Activated naive CD4-positive, alpha-beta T cell treated with anti-CD3 and anti-CD28 coated beads, Interleukin-2, amount 50 U/mL, for 16 hours (primary cell): Measurements from ENCODE around the gene SAV1.
"Not testable (repeated sequence)": the region's sequence is repeated elsewhere in the genome, so short reads cannot be mapped to it uniquely, and the experiment has no call there.

Source experiments
- DNase-seq: peaks from one replicate; pipeline ENCODE4 v3.0.0-alpha.2; 2020

The SAV1 gene

GRCh38 chr14:50667996-50668825 is at the start of gene SAV1:
TSS of gene SAV1 (minus strand) at chr14:50668306. CDS start at chr14:50667967, 339 bp downstream.
- DNase-seq, result peak; percentile 57

- no peak for DNase-seq
These were observed 49.7 kb upstream of the SAV1 start for GRCh38 chr14:50717811-50718210.

DNA sequence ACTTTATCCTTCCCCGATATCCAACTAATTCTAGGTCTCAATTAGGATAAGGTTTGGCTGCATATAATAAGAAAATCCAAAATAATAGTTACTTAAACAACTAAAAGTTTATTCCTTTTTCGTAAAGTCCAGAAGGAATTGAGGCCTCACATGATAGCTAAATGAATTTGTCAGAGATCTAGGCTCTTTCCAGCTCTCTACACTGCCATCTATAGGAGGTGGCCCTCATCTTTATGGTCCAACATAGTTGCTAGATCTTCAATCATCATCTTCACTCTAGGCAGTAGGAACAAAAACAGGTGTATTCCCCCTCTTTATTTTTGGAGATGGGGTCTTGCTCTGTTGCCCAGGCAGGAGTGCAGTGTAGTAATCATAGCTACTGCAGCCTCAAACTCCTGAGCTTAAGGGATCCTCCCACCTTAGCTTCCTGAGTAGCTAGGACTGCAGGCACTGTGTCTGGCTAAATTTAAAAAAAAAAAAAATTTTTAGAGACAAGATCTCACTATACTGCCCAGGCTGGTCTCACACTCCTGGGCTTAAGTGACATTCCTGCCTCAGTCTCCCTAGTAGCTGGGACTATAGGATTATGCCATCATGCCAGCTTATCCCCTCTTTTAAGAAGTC is 46.5 kb upstream of the SAV1 start:
- no peak for DNase-seq

- no peak for DNase-seq
These were observed 42.9 kb upstream of the SAV1 start for GRCh38 chr14:50711043-50711442.

- no peak for DNase-seq
These were observed 37.0 kb upstream of the SAV1 start for GRCh38 chr14:50705026-50705593.

GRCh38 chr14:50704454-50705010 is 36.4 kb upstream of the SAV1 start:
- no peak for DNase-seq

- no peak for DNase-seq
These were observed 29.7 kb upstream of the SAV1 start for GRCh38 chr14:50697659-50698290.

GRCh38 chr14:50694260-50694659 is 26.2 kb upstream of the SAV1 start:
- not testable (repeated sequence) for DNase-seq

- DNase-seq, result no peak
These were observed 20.8 kb upstream of the SAV1 start for GRCh38 chr14:50688875-50689274.

DNA sequence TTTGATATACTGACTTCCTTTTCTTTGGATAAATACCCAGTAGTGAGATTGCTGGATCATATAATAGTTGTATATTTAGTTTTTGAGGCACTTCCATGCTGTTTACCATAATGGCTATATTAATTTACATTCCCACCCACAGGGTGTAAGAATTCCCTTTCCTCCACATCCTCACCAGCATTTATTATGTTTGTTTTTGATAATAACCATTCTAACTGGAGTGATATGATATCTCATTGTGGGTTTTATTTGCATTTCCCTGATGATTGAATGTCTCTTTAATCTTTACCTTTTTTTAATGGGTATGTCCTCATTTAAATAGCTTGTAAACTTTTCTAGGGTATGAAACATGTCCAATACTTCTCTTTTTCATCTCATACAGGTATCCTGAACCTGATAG is 11.6 kb upstream of the SAV1 start:
- DNase-seq, result no peak

DNA sequence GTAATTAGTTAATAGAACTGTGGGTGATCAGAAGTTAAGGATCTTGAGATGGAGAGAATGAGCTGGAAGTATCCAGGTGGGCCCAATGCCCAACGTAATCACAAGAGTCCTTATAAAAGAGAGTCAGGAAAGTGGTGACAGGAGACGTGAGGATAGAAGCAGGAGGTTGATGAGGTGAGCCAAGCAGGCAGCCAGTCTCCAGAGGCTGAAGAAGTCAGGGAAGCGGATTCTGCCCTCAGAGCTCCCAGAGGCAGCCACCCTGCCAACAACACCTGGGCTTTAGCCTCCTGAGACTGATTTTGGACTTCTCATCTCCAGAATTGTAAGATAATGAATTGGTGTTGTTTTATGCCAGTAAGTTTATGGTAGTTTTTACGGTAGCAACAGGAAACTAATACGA is 10.1 kb upstream of the SAV1 start:
- no peak for DNase-seq

DNA sequence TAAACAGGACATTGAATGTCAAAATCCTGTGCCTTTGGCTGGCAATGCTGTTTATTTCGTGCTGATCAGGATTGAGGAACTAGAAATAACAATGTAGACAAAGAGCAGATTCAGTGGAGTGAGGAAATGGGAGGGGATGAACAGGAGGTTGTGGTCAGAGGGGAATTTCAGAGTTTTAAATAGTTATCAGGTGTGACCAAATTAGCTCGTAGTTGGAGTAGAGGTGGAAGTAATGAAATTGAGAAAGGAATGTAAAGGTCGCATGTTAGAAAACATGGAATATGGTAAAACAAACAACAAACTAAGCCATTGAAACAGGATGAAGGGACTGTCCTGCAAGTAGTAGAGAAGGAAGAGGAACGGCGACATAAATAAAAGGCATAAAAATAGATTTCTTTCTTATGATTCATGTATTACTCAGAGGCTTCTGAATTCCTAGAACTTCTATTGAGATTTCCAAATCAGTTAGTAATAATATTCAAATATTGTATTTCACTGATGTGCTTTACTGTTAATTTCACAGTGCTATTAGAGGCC is 9.5 kb upstream of the SAV1 start:
- DNase-seq, result no peak

DNA sequence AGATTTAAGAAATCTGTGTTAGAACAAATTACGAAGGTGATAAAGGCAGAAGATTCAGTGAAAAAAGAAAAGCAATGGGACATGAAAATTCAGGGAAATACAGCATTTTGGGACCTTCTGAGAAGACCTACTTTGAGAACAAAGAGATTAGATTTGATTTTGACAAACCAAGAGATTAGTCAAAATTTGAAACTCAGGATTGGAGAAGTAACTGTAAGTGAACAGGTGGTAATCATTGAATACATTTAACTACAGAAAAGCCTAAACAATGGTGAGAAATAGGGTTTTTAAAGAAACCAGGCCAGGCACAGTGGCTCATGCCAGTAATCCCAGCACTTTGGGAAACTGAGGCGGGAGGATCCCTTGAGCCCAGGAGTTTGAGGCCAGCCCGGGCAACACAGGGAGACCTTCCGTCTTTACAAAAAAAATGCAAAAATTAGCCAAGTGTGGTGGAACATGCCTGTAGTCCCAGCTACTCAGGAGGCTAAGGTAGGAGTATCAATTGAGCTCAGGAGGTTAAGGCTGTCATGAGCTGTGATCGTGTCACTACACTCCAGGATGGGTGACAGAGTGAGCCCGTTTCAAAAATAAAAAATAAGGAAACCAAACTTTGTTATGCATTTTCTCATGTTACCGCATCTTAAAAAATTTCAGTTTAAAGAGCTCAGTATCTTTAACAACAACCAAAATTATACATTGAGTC is 8.9 kb upstream of the SAV1 start:
- no peak for DNase-seq

GRCh38 chr14:50675597-50675996 is 7.5 kb upstream of the SAV1 start:
- no peak for DNase-seq

GRCh38 chr14:50670866-50671256 is 2.8 kb upstream of the SAV1 start:
- DNase-seq, result no peak

DNA sequence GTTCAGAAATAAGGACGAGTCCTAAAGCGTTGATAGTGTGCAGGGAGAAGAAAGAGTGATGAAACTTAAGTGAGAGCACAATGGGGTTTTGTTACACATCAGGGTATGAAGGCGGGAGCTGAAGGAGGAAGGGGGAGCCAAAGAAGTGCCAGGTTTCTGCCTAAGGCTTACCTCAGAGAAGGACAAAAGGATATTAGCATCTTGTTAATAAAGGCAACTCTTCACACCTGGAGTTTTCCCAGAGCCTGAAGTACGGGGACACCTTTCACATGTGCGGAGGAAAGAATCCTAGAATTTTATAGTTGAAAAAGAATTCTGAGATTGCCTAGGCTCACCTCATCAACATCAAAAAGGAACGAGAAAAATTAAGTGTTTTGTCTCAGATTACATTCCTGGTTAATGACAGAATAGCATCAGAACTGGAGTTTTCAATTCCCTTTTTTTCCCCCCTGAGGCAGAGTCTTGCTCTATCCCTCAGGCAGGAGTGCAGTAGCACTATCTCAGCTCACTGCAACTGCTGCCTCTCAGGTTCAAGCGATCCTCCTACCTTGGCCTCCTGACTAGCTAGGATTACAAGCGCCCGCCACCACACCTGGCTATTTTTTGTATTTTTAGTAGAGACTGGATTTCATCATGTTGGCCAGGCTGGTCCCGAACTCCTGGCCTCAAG is 2.2 kb upstream of the SAV1 start:
- DNase-seq, result no peak

DNA sequence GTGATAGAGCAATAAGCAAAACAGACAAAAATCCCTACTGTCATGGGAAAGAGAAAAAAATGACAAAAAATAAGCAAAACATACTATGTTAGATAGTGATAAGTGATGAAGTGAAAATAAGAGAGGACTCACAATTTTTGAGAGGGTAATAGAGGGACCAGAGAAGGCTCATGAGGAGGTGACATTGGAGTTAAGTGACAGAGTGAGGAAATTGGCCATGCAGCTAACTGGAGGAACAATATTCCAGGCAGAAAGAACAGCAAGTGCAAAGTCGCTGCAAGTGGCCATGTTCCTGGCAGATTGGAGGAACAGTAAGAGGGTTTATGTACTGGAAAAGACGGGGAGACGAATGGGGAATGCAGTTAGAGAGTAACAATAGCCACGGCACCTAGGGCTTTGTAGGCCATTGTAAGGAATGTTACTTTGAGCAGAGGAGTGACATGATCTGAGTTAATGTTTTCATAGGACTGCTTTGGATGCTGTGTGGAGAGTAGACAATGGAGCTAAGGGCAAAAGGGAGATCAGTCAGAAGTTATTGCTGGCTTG is 1.4 kb upstream of the SAV1 start:
- no peak for DNase-seq

- DNase-seq, result no peak
These were observed 679 bp upstream of the SAV1 start for GRCh38 chr14:50668826-50669143.

DNA sequence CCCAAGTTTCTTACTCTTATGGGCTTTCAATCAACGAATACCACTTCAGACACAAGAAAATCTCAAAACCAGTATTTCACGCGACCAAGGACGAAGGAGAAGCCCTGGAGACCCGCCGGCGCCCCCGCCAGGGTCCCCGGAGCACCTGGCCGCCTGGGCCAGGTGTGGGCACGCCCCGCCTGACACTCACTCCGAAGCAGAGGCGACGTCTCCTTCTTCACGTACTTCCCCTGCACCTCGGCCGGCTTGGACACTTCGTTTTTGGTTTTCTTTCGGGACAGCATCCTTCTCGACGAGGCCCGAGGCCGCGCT is 466 bp downstream of the SAV1 start:
- DNase-seq, result peak; percentile 28

DNA sequence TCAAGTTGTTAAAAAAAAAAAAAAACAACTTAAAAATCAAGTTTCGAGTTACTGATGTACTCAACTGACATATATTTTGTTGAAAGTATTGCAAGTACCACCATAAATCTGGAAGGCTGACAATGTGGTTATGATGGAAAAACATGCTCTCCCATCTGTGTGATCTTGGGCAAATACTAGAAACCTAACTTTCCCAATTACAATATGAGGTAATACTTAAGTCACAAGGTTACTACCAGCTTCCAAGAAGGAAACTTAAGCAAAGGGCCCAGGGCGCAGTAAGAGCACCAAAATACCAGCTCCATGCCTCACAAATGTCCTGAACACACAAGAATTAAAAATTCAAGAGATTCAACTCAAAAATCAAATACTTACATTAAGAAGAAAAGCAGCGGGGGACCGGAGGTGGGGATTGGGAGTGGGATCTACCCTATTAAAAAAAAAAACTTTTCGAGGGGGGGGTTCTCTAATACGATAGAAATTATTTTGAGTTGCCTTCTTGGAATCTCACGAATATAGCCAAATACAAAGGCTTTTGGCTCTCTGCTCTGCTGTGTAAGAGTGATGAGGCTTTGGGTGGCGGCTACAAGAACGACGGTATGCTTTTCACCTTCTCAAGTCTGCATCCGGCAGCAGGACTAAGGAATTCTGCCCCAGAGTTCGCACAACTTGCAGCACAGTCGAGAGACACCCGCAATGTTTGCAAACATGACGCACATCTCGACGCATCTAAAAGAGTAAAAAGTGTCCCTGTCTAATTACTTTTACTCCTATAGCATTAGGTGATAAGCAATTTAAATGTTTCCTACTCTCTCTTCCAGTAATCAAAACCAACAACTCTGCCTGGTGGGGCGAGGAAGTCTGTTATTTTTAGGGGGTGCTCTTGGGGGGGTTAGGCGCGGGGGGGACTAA is 1.1 kb downstream of the SAV1 start:
- DNase-seq, result no peak

DNA sequence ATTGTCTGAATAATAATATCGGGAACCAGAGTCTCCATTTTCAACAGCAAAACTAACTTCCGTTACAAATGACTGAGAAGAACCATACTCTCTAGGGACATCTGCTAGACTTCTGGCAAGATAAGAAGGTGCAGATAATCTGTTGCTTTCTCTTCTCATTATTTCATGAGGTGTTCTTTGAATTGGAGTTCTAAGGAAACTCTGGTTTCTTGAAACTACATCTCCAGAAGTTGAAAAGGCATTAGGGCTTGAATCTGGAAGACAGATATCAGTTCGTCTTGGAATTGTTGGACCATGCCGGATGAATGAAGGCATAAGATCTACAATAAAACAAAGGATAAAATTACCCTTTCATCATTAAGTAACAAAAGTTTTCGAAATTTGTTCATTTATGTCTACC is 2.8 kb downstream of the SAV1 start:
- not testable (repeated sequence) for DNase-seq
